H1 (cell line): Measurements from ENCODE around the gene CFP. TPM values are rescaled to one million over a fixed set of nuclear protein-coding genes. Genes with fewer than 3 reads are reported as not detected.
A peak's percentile ranks its signal among the peaks of the same experiment; 100 is the strongest.

Experiments used
- CTCF ChIA-PET: fragments of 300-600 bp; sonication (Branson Sonifier 250); formaldehyde crosslinking; loops from one replicate; lab custom pipeline; 2021; ENCODE audit not compliant: partially characterized antibody; lab: Charles Lee
- POLR2A ChIA-PET: fragments of 300-600 bp; sonication (Branson Sonifier 250); formaldehyde crosslinking; loops from one replicate; lab custom pipeline; 2021; ENCODE audit warnings: inconsistent platforms; ENCODE audit not compliant: partially characterized antibody; lab: Charles Lee
- DNase-seq, 2 experiments: peaks; one replicate each; pipeline versions ENCODE4 v3.0.0 to v3.0.0-alpha.2; 2010 to 2022; ENCODE audit warnings: low spot score in 2 of 2, low read depth in 1 of 2, mixed read lengths in 1 of 2
- FAIRE-seq: peaks from 2 replicates; lab custom pipeline; 2011; peaks lifted over from hg19 to GRCh38; lab: Jason Lieb, UNC
- H2AFZ ChIP-seq: 2 replicates; pipeline ENCODE4 v1.8.1; 2012; ENCODE audit warnings: low read length, inconsistent platforms
- H2AK5ac ChIP-seq: 2 replicates; pipeline ENCODE4 v1.6.1; 2013; ENCODE audit warnings: low read depth, low read length
- H2BK120ac ChIP-seq: replicated peaks from 2 replicates; pipeline ENCODE3; 2013; ENCODE audit warnings: low read depth, low read length, inconsistent platforms
- H2BK12ac ChIP-seq: 2 replicates; pipeline ENCODE4 v1.6.1; 2013; ENCODE audit warnings: low read depth, low read length
- H2BK15ac ChIP-seq: 2 replicates; pipeline ENCODE4 v1.6.1; 2013; ENCODE audit warnings: low read length
- H2BK20ac ChIP-seq: 2 replicates; pipeline ENCODE4 v1.6.1; 2013; ENCODE audit warnings: low read length
- H2BK5ac ChIP-seq: 2 replicates; pipeline ENCODE4 v1.6.1; 2013; ENCODE audit warnings: low read depth, low read length
- H3K14ac ChIP-seq: 2 replicates; pipeline ENCODE4 v1.6.1; 2013; ENCODE audit warnings: inconsistent platforms; ENCODE audit not compliant: insufficient read length
- H3K18ac ChIP-seq: 2 replicates; pipeline ENCODE4 v1.6.1; 2013; ENCODE audit warnings: low read length; ENCODE audit errors: extremely low read depth
- H3K23ac ChIP-seq: 2 replicates; pipeline ENCODE4 v1.6.1; 2013; ENCODE audit warnings: inconsistent platforms; ENCODE audit not compliant: insufficient read length
- H3K23me2 ChIP-seq: 2 replicates; pipeline ENCODE4 v1.6.1; 2013; ENCODE audit warnings: low read depth, low read length
- H3K27ac ChIP-seq: 2 replicates; pipeline ENCODE4 v1.6.1; 2011; ENCODE audit warnings: low read depth, low read length, inconsistent platforms
- H3K27me3 ChIP-seq, 4 experiments: replicated peaks in 1 of 4; 1 replicate in 1 of 4; 2 replicates in 3 of 4; pipeline versions ENCODE4 v1.6.1 to v1.8.1; 2011 to 2013; ENCODE audit warnings: low read length in 3 of 4, mild to moderate bottlenecking in 3 of 4, inconsistent platforms in 2 of 4, mixed read lengths in 2 of 4, moderate library complexity in 1 of 4; ENCODE audit not compliant: control insufficient read depth in 3 of 4, insufficient read depth in 3 of 4; ENCODE audit errors: extremely low read depth in 1 of 4
- H3K36me3 ChIP-seq, 4 experiments: 2 replicates each; pipeline versions ENCODE4 v1.6.1 to v1.8.1; 2011 to 2013; ENCODE audit warnings: mild to moderate bottlenecking in 4 of 4, low read length in 3 of 4, moderate library complexity in 2 of 4, control low read depth in 1 of 4, inconsistent platforms in 1 of 4; ENCODE audit not compliant: insufficient read depth in 4 of 4, control insufficient read depth in 2 of 4
- H3K4ac ChIP-seq: replicated peaks from 2 replicates; pipeline ENCODE3; 2013; ENCODE audit warnings: low read length, low read depth, mixed read lengths, inconsistent platforms; ENCODE audit not compliant: insufficient read length
- H3K4me1 ChIP-seq, 4 experiments: replicated peaks in 1 of 4; 1 replicate in 1 of 4; 2 replicates in 3 of 4; pipeline versions ENCODE4 v1.6.1 to v1.8.1; 2011 to 2013; ENCODE audit warnings: low read length in 3 of 4, inconsistent platforms in 2 of 4, mixed read lengths in 1 of 4; ENCODE audit not compliant: insufficient read depth in 4 of 4, control insufficient read depth in 3 of 4
- H3K4me2 ChIP-seq, 2 experiments: 2 replicates each; pipeline versions ENCODE4 v1.6.1 to v1.8.1; 2011 to 2013; ENCODE audit warnings: low read depth in 2 of 2, low read length in 2 of 2, control low read depth in 1 of 2, inconsistent platforms in 1 of 2, mild to moderate bottlenecking in 1 of 2; ENCODE audit not compliant: insufficient read depth in 1 of 2
- H3K4me3 ChIP-seq, 4 experiments: fragments of 200-600, 300-600 bp in 1 of 4; sonication (generic), shearing (Covaris generic), sonication (Bioruptor Twin) in 1 of 4; 2 replicates each; pipeline versions ENCODE4 v1.5.1 to v1.8.1; 2011 to 2016; ENCODE audit warnings: low read length in 4 of 4, low read depth in 3 of 4, control low read depth in 2 of 4, inconsistent platforms in 2 of 4, mild to moderate bottlenecking in 2 of 4, mixed read lengths in 1 of 4, moderate library complexity in 1 of 4; ENCODE audit not compliant: insufficient read depth in 2 of 4; ENCODE audit errors: extremely low read depth in 1 of 4
- H3K56ac ChIP-seq: replicated peaks from 2 replicates; pipeline ENCODE3; 2013; ENCODE audit warnings: low read depth, mild to moderate bottlenecking, mixed read lengths, low read length, inconsistent platforms; ENCODE audit not compliant: insufficient read length
- H3K79me1 ChIP-seq: 2 replicates; pipeline ENCODE4 v1.6.1; 2013; ENCODE audit warnings: low read depth, low read length, control low read depth
- H3K79me2 ChIP-seq, 2 experiments: 2 replicates each; pipeline versions ENCODE4 v1.6.1 to v1.8.1; 2012 to 2013; ENCODE audit warnings: low read length in 2 of 2, mild to moderate bottlenecking in 2 of 2, inconsistent platforms in 1 of 2; ENCODE audit not compliant: insufficient read depth in 2 of 2, control insufficient read depth in 1 of 2
- H3K9ac ChIP-seq, 4 experiments: replicated peaks in 1 of 4; 1 replicate in 1 of 4; 2 replicates in 3 of 4; pipeline versions ENCODE4 v1.6.1 to v1.8.1; 2011 to 2013; ENCODE audit warnings: low read depth in 3 of 4, low read length in 3 of 4, control low read depth in 2 of 4, mild to moderate bottlenecking in 2 of 4, moderate library complexity in 2 of 4, inconsistent platforms in 1 of 4; ENCODE audit errors: extremely low read depth in 1 of 4
- H3K9me3 ChIP-seq, 2 experiments: 2 replicates each; pipeline versions ENCODE4 v1.6.1 to v1.8.1; 2012 to 2013; ENCODE audit warnings: mild to moderate bottlenecking in 2 of 2, moderate library complexity in 2 of 2, control low read depth in 1 of 2, inconsistent platforms in 1 of 2, low read depth in 1 of 2, low read length in 1 of 2, mixed read lengths in 1 of 2; ENCODE audit not compliant: insufficient read depth in 2 of 2
- H4K20me1 ChIP-seq, 2 experiments: replicated peaks in 1 of 2; 2 replicates each; pipeline versions ENCODE3 to v1.8.1; 2011 to 2013; ENCODE audit warnings: inconsistent platforms in 2 of 2, low read length in 2 of 2, mild to moderate bottlenecking in 1 of 2; ENCODE audit not compliant: insufficient read depth in 2 of 2, control insufficient read depth in 1 of 2
- H4K5ac ChIP-seq: 2 replicates; pipeline ENCODE4 v1.6.1; 2013; ENCODE audit warnings: low read length, low read depth, mixed read lengths, inconsistent platforms; ENCODE audit not compliant: insufficient read length
- H4K8ac ChIP-seq: 2 replicates; pipeline ENCODE4 v1.8.0; 2013; ENCODE audit warnings: mild to moderate bottlenecking, moderate library complexity, low read length, inconsistent platforms; ENCODE audit not compliant: insufficient read depth; ENCODE audit errors: extremely low read depth
- H4K91ac ChIP-seq: replicated peaks from 2 replicates; pipeline ENCODE3; 2013; ENCODE audit warnings: low read length, mixed read lengths, inconsistent platforms; ENCODE audit not compliant: insufficient read length
- ATF3 ChIP-seq: IDR thresholded peaks from 2 replicates; pipeline ENCODE4 v1.6.1; 2011; ENCODE audit warnings: low read depth, mild to moderate bottlenecking, low read length; ENCODE audit not compliant: insufficient read depth
- EGR1 ChIP-seq: IDR thresholded peaks from 2 replicates; pipeline ENCODE4 v1.6.1; 2011; ENCODE audit warnings: low read depth, low read length, borderline replicate concordance
- EP300 ChIP-seq, 2 experiments: IDR thresholded peaks; 1 replicate in 1 of 2; 2 replicates in 1 of 2; pipeline ENCODE4 v1.6.1; 2011 to 2012; ENCODE audit warnings: low read depth in 2 of 2, low read length in 2 of 2, mild to moderate bottlenecking in 2 of 2, borderline replicate concordance in 1 of 2, inconsistent platforms in 1 of 2, moderate library complexity in 1 of 2
- EZH2 ChIP-seq: fragments of 200-600 bp; sonication (generic); IDR thresholded peaks from 2 replicates; pipeline ENCODE4 v1.7.1; 2012; ENCODE audit warnings: low read depth, mild to moderate bottlenecking, moderate library complexity, low read length, inconsistent platforms; ENCODE audit not compliant: severe bottlenecking
- MAFK ChIP-seq: IDR thresholded peaks from 2 replicates; pipeline ENCODE4 v1.6.1; 2012; ENCODE audit warnings: low read depth, mild to moderate bottlenecking, improper control_type of control experiment, low read length
- MAX ChIP-seq: IDR thresholded peaks from 2 replicates; pipeline ENCODE4 v1.6.1; 2012; ENCODE audit warnings: inconsistent platforms
- SAP30 ChIP-seq: fragments of 300-600 bp; sonication (generic); IDR thresholded peaks from 2 replicates; pipeline ENCODE4 v1.7.1; 2012; ENCODE audit warnings: low read length, moderate library complexity, mild to moderate bottlenecking, inconsistent platforms; ENCODE audit not compliant: insufficient read depth, insufficient replicate concordance
- SP4 ChIP-seq: IDR thresholded peaks from 2 replicates; pipeline ENCODE4 v1.6.1; 2012; ENCODE audit warnings: low read length, inconsistent platforms
- TAF1 ChIP-seq: IDR thresholded peaks from 2 replicates; pipeline ENCODE4 v1.6.1; 2011; ENCODE audit warnings: mild to moderate bottlenecking, low read depth, low read length
- TAF7 ChIP-seq: optimal IDR thresholded peaks from 2 replicates; pipeline ENCODE3; 2011; ENCODE audit warnings: low read depth, mild to moderate bottlenecking, inconsistent platforms, low read length, moderate library complexity, borderline replicate concordance
- WGBS, 2 experiments: shearing (Covaris generic) in 1 of 2; methylation state at CpG; one replicate each; pipeline versions ENCODE4 v1.1.6 to v1.1.7; 2013 to 2015; ENCODE audit warnings: low lambda C conversion rate in 2 of 2, mixed read lengths in 2 of 2, inconsistent platforms in 1 of 2, low coverage in 1 of 2, missing lambda C conversion rate in 1 of 2; ENCODE audit not compliant: insufficient replicate concordance in 2 of 2, insufficient coverage in 1 of 2, insufficient read length in 1 of 2; ENCODE audit errors: extremely low coverage in 1 of 2, missing lambda C conversion rate in 1 of 2; 5-methylcytosine and 5-hydroxymethylcytosine counted together
- polyA plus RNA-seq, 7 experiments: library from polyadenylated mRNA; depleted of rRNA in 3 of 7; stranded (reverse) in 5 of 7; unstranded in 2 of 7; fragments of >200 nt in 5 of 7; fragments of 200-250 nt in 2 of 7; gene quantifications; 1 replicate in 5 of 7; 2 replicates in 1 of 7; 4 replicates in 1 of 7; pipeline versions ENCODE4 v1.2.1 to v1.2.3, GENCODE V29; 2011 to 2013; ENCODE audit warnings: missing spikeins in 2 of 7, mixed read lengths in 2 of 7
- total RNA-seq: library from RNA; stranded (reverse); fragmentation: NEBNext Ultra II Directional; extraction: Animal tissue kit (Norgen Biotek cat#: 25700); gene quantifications from 2 replicates; pipeline ENCODE4 v1.2.1, GENCODE V29; 2021

CFP gene
- total and polyA plus RNA-seq, 2 of the 8 experiments (the other 6 are each of a cell fraction or from before 2014, with no cell fraction given): 0.76 to 2.2 TPM

GRCh38 chrX:47619486-47620302 is 10.0 kb downstream of the CFP start, which contains the start of gene SYN1:
Gene SYN1, minus strand, starts transcription at chrX:47619857. Its CDS starts 129 bp downstream, at chrX:47619728.
- Histone ChIP-seq H3K9ac (no peak within 1 kb of the TSS), H3K36me3 (no peaks in the 10 kb centered on the region), H2BK15ac (peak within 1 kb of the TSS; percentile 81), H2BK20ac (peak within 1 kb of the TSS; percentile 61; the same call in 1 of the 2 replicates), H3K27ac (no peak within 1 kb of the TSS; the same call in 1 of the 2 replicates), H3K23me2 (no peaks in the 10 kb centered on the region; the same call in 1 of the 2 replicates), H3K27me3 (no peaks in the 10 kb centered on the region), H3K4me3 (peak within 1 kb of the TSS; percentile 23 to 60 (median 34)), H2AFZ (no peak within 1 kb of the TSS), H3K79me1 (no peaks in the 10 kb centered on the region), H2BK5ac (no peak within 1 kb of the TSS), H3K79me2 (no peaks in the 10 kb centered on the region), H4K8ac (no peak within 1 kb of the TSS), H3K4me2 (peak within 1 kb of the TSS; percentile 51 to 70), H3K14ac (no peak within 1 kb of the TSS), H3K4ac (no peak within 1 kb of the TSS), H4K91ac (no peak within 1 kb of the TSS), H3K23ac (no peak within 1 kb of the TSS), H2AK5ac (no peak within 1 kb of the TSS), H3K4me1 (peaks cover 3 to 7% (median 5%) of the 10 kb centered on the region in 4 experiments), H3K18ac (no peak within 1 kb of the TSS), H2BK12ac (peak within 1 kb of the TSS; percentile 27; the same call in 1 of the 2 replicates), H3K9me3 (no peaks in the 10 kb centered on the region), H3K56ac (no peak within 1 kb of the TSS), H4K5ac (no peak within 1 kb of the TSS), H4K20me1 (peaks cover 0 to 1% of the 10 kb centered on the region in 2 experiments), H2BK120ac (no peak within 1 kb of the TSS)
- DNase-seq (peak; percentile 47 to 87), FAIRE-seq (no peak)
- WGBS, 2 experiments: 0% methylated on average over 1 of the region's 88 CpGs; no CpG with 5 or more reads in 1 of the 2 experiments
- POLR2A ChIA-PET: interaction anchor here (1.3 to 2.7 kb wide), 3 partner anchors 29 to 45 kb away, joined by 3 to 11 read pairs (median 3); no protein-coding TSS in a partner anchor
- CTCF ChIA-PET: no interaction called here
- TF ChIP-seq EZH2 (no peak), TAF7 (peak; percentile 73), ATF3 (no peak), MAX (peak; percentile 70), SAP30 (no peak), TAF1 (peak; percentile 94), SP4 (no peak), EP300 (IDR thresholded peaks at IDR 0.05; ENCODE audit: borderline replicate concordance in 1 of 2, low read depth in 2 of 2, low read length in 2 of 2) (peak in 1 of 2 experiments; percentile 99; a peak in 2 of 3 replicates), EGR1 (peak; percentile 94), MAFK (no peak)
